Heart right ventricle (tissue), 16 donors: ENCODE results near the gene NDRG4. TPM values are rescaled to one million over a fixed set of nuclear protein-coding genes. Genes with fewer than 3 reads are reported as not detected.

Experiments
- ATAC-seq, 8 donors: fragments of 200-7000 bp; cut with Tn5 transposase; one replicate each; pipeline ENCODE4 v1.9.1; 2020; ENCODE audit warnings: mild to moderate bottlenecking in 8 of 8, moderate library complexity in 8 of 8, moderate number of reproducible peaks in 1 of 8
- DNase-seq, 2 donors: peaks; one replicate each; pipeline ENCODE4 v3.0.0-alpha.2; 2020
- H3K27ac ChIP-seq, 10 donors: fragments of 200-600 bp; sonication (generic) in 2 of 10; one replicate each; pipeline versions ENCODE4 v1.5.0 to v1.8.0; 2020 to 2022; ENCODE audit warnings: mild to moderate bottlenecking in 3 of 10
- H3K27me3 ChIP-seq, 7 donors: fragments of 200-600 bp; one replicate each; pipeline ENCODE4 v1.8.0; 2021 to 2022; ENCODE audit warnings: mild to moderate bottlenecking in 2 of 7
- H3K36me3 ChIP-seq, 9 donors: fragments of 200-600 bp; sonication (generic) in 1 of 9; one replicate each; pipeline versions ENCODE4 v1.5.0 to v1.8.0; 2020 to 2022; ENCODE audit warnings: mild to moderate bottlenecking in 2 of 9
- H3K4me1 ChIP-seq, 9 donors: fragments of 200-600 bp; sonication (generic) in 1 of 9; one replicate each; pipeline versions ENCODE4 v1.5.0 to v1.8.0; 2020 to 2022; ENCODE audit warnings: mild to moderate bottlenecking in 4 of 9
- H3K4me3 ChIP-seq, 10 donors: fragments of 200-600 bp; sonication (generic) in 2 of 10; one replicate each; pipeline versions ENCODE4 v1.5.0 to v1.8.0; 2020 to 2022; ENCODE audit warnings: mild to moderate bottlenecking in 7 of 10, moderate library complexity in 2 of 10
- H3K9me3 ChIP-seq, 11 donors: fragments of 200-600 bp in 10 of 11; sonication (generic) in 2 of 11; one replicate each; pipeline versions ENCODE4 v1.5.0 to v1.8.0; 2013 to 2022; ENCODE audit warnings: mild to moderate bottlenecking in 2 of 11, control low read depth in 1 of 11, moderate library complexity in 1 of 11
- WGBS, 2 donors: extraction: QIAGEN DNeasy Blood & Tissue Kit; methylation state at CpG; one replicate each; pipeline ENCODE4 v1.1.7; 2013; ENCODE audit warnings: inconsistent platforms in 1 of 2; 5-methylcytosine and 5-hydroxymethylcytosine counted together
- intact Hi-C, 10 donors: fragments of 100-400 bp; cut with DNase I; formaldehyde crosslinking; loops; one replicate each; pipeline versions ENCODE4 v1.11.1 to v1.14.2; 2022
- polyA plus RNA-seq, 2 donors: library from polyadenylated mRNA; stranded (reverse); fragments of 200-250 nt; gene quantifications; one replicate each; pipeline ENCODE4 v1.2.3, GENCODE V29; 2013
- total RNA-seq, 10 donors: library from RNA; stranded (reverse); fragmentation: NEBNext Ultra II Directional in 3 of 10; extraction: Animal tissue kit (Norgen Biotek cat#: 25700) in 3 of 10; gene quantifications; one replicate each; pipeline versions ENCODE4 v1.2.1 to v1.2.4, GENCODE V29; 2021 to 2023
- TF ChIP-seq, protein P1 (sequence below), 9 donors: fragments of 200-600 bp; sonication (generic) in 2 of 9; IDR thresholded peaks; one replicate each; pipeline versions ENCODE4 v1.5.0 to v1.8.0; 2021 to 2022; ENCODE audit warnings: antibody characterized with exemption in 9 of 9, mild to moderate bottlenecking in 5 of 9, moderate library complexity in 1 of 9
- donor health status: Arrhythmogenic right ventricular cardiomyopathy.
- donor health status: ischemic (EF 13 %, LVEDD 7.1; RV severe dilation, severe dysfunction).
- donor health status: healthy with polysubstance abuse.
- donor health status: DM: no; HTN: yes; CAD: no.
- donor health status: DM: no; HTN: no; CAD: no.
- donor health status: ischemic (EF 25% LVEDD 6.9; RV normal size, moderate dysfunction).
- donor health status: ischemic (EF 25% LVEDD 5.7; RV mildly dilated, moderate dysfunction).
- donor health status: healthy.
- donor health status: DM: yes; HTN: yes; CAD: no.
- donor health status: Ischemic cardiomyopathy.
- donor health status: ischemic (EF 35%, LVEDD 5.7; RV mildly dilated, moderate dysfunction).
- donor health status: nonischemic (EF 11% LVEDD 7.7; RV severe dilation, severe dysfunction).
- donor health status: DM: yes; HTN: yes; CAD: no.
- donor health status: PGD.
- donor health status: ischemic (EF 29% LVEDD 5.4; RV normal size, mild dysfunction).
- donor health status: nonischemic (EF 23%, LVEDD 6.1; RV moderate dilation, normal function).

NDRG4 gene
- total and polyA plus RNA-seq, 12 donors, result 286 to 821 (median 539) TPM

DNA sequence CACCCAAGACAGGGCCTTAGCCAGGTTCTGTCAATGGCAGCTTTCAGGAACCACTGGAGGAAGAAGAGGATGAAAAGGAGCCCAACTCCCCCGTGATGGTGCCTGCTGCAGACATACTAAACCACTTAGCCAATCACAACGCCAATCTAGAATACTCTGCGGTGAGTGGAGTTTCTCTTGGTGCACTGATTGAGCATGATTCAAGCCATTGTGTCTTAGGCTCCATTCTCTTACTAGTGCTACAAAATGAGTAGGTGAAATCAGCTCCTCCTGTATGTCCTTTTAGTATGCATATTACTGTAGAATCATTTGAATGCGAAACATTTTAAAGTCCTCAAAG lies 16.8 kb downstream of the NDRG4 start:
- TF ChIP-seq, protein P1, sequence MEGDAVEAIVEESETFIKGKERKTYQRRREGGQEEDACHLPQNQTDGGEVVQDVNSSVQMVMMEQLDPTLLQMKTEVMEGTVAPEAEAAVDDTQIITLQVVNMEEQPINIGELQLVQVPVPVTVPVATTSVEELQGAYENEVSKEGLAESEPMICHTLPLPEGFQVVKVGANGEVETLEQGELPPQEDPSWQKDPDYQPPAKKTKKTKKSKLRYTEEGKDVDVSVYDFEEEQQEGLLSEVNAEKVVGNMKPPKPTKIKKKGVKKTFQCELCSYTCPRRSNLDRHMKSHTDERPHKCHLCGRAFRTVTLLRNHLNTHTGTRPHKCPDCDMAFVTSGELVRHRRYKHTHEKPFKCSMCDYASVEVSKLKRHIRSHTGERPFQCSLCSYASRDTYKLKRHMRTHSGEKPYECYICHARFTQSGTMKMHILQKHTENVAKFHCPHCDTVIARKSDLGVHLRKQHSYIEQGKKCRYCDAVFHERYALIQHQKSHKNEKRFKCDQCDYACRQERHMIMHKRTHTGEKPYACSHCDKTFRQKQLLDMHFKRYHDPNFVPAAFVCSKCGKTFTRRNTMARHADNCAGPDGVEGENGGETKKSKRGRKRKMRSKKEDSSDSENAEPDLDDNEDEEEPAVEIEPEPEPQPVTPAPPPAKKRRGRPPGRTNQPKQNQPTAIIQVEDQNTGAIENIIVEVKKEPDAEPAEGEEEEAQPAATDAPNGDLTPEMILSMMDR (IDR thresholded peaks at IDR 0.05), result no peak
- no peak for ATAC-seq
- WGBS, 2 donors, result 86% methylated on average over 4 of the region's 4 CpGs
- Histone ChIP-seq H3K9me3 (no peaks in the 10 kb centered on the region), H3K4me1 (peaks cover 5 to 26% (median 15%) of the 10 kb centered on the region in 9 donors), H3K27ac (no peak overlapping the region), H3K4me3 (peak overlapping the region in 3 of 10 donors; percentile 78 to 94 (median 83)), H3K36me3 (peaks cover 0 to 62% (median 42%) of the 10 kb centered on the region in 9 donors), H3K27me3 (no peaks in the 10 kb centered on the region)
- no peak for DNase-seq
- intact Hi-C loops, result loop anchor here in 4 of 10 donors (5.0 to 10.0 kb wide), 4 partner anchors 108 to 218 kb away; partner anchors contain the start of genes CNOT1 (in 3 of the 4) and GOT2 (in 1 of the 4)

DNA sequence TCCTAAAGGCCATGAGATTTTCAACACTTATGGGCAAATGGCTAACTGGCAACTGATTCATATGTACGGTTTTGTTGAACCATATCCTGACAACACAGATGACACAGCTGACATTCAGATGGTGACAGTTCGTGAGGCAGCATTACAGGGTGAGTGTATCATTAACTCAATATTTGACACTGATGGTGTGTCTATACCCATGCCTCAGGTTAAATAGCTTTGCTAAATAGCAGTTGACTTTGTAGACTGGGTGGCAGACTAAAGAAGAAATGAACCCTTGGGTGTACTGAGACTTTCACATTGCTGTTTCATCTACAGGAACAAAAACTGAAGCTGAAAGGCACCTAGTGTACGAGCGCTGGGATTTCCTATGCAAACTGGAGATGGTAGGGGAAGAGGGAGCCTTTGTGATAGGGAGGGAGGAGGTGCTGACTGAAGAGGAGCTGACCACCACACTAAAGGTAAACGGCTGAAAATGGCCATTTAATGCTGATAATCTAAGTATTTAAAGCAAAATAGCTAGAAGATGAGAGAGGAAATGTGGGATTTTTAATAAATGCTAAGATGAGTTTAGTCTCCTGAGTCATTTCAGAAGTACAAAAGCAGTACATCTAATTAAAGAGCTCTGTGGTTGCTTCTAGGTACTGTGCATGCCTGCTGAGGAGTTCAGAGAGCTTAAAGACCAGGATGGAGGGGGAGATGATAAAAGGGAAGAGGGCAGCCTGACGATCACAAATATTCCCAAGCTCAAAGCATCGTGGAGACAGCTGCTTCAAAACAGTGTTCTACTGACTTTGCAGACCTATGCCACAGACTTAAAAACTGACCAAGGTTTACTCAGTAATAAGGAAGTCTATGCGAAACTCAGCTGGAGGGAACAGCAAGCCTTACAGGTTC lies 18.4 kb downstream of the NDRG4 start:
- H3K4me1 ChIP-seq, result peaks cover 5 to 26% (median 15%) of the 10 kb centered on the region in 9 donors
- intact Hi-C loops, result loop anchor here in 4 of 10 donors (5.0 to 10.0 kb wide), 4 partner anchors 106 to 216 kb away; partner anchors contain the start of genes CNOT1 (in 3 of the 4) and GOT2 (in 1 of the 4)
- H3K27me3 ChIP-seq, result no peaks in the 10 kb centered on the region
- H3K4me3 ChIP-seq, result no peak overlapping the region
- peaks cover 0 to 70% (median 55%) of the 10 kb centered on the region in 9 donors for H3K36me3 ChIP-seq
- H3K27ac ChIP-seq, result no peak overlapping the region
- ATAC-seq (no peak), DNase-seq (no peak)
- no peaks in the 10 kb centered on the region for H3K9me3 ChIP-seq
- WGBS, 2 donors, result 73 to 75% methylated on average over 8 of the region's 8 CpGs
- TF ChIP-seq, protein P1 (IDR thresholded peaks at IDR 0.05), result no peak

DNA sequence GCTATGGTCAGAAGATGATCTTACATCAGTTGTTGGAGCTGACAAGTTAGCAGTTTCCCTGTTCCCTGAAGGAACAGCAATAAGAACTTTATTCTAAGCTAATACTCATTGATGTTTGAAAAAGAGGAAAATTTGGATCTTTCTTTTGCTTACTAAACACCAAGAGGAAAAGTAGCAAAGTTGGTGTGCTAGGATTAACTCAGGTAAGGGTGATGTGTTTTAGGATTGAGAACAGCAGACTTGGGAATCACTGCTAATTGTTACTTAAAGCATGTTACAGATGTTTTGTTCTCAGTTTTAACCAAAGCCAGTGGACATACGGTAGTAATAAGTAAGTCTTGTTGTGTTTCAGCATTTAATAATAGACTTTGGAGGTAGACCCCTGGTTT lies 19.0 kb downstream of the NDRG4 start:
- 78 to 83% methylated on average over 1 of the region's 1 CpG for WGBS, 2 donors
- ATAC-seq (no peak), DNase-seq (no peak)
- H3K27ac ChIP-seq, result no peak overlapping the region
- TF ChIP-seq, protein P1 (IDR thresholded peaks at IDR 0.05), result no peak
- H3K4me3 ChIP-seq, result no peak overlapping the region
- H3K36me3 ChIP-seq, result peaks cover 0 to 76% (median 61%) of the 10 kb centered on the region in 9 donors
- intact Hi-C loops, result loop anchor here in 4 of 10 donors (5.0 to 10.0 kb wide), 4 partner anchors 106 to 216 kb away; partner anchors contain the start of genes CNOT1 (in 3 of the 4) and GOT2 (in 1 of the 4)
- H3K27me3 ChIP-seq, result no peaks in the 10 kb centered on the region
- H3K4me1 ChIP-seq, result peaks cover 5 to 26% (median 15%) of the 10 kb centered on the region in 9 donors
- no peaks in the 10 kb centered on the region for H3K9me3 ChIP-seq

DNA sequence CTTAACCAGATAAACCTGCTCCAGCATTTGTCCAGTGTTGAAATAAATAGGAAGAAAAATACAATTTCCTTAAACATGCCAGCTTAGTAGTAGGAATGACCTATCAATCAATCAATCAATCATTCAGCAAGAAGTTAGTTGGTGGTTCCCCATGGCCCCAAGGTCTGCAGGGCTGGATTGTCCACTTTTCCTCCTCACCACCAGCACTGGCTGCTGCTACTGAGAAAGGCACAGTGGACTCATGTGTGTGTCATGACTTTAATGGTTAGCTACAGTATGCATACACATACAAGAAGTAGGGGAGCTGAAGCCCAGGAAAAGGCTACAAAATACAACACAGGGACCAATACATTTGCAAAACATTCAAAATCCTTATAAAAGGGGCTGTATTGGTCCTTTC lies 19.8 kb downstream of the NDRG4 start:
- Histone ChIP-seq H3K9me3 (no peaks in the 10 kb centered on the region), H3K27me3 (no peaks in the 10 kb centered on the region), H3K36me3 (peaks cover 0 to 84% (median 63%) of the 10 kb centered on the region in 9 donors), H3K4me3 (no peak overlapping the region), H3K27ac (no peak overlapping the region), H3K4me1 (peaks cover 4 to 20% (median 11%) of the 10 kb centered on the region in 9 donors)
- ATAC-seq, result no peak
- TF ChIP-seq, protein P1 (IDR thresholded peaks at IDR 0.05), result no peak
- DNase-seq, result no peak
- intact Hi-C loops, result loop anchor here in 5 of 10 donors (5.0 to 10.0 kb wide), 5 partner anchors 58 to 215 kb away; partner anchors contain the start of genes CNOT1 (in 3 of the 5) and GOT2 (in 1 of the 5)
